GM21360 (cell line): ENCODE measurements around the gene NR1H3.

Experiments
- ATAC-seq: cut with Tn5 transposase; IDR thresholded peaks from one replicate; pipeline ENCODE4 v1.9.1; 2021; ENCODE audit warnings: mild to moderate bottlenecking, moderate library complexity; ENCODE audit not compliant: unreplicated experiment

NR1H3 gene

DNA sequence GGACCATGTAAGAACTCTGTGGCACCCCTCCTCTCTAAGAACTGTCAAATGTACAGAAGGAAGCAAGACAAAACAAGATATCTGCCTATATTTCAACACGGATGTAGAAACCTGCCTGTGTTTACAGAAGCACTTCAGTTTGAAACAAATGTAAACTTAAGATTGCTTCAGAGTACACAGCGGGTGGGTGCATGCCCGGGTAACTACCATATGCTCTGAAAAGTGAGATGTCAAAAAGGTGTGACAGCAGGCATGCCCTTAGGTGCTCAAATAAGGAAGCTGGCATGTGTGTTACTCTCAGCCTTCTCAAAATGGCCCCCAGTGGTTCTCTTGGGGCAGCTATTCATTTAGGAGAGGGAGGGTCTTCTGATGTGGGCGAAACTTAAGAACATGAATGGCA lies 14.3 kb upstream of the NR1H3 start:
- ATAC-seq, result no peak

DNA sequence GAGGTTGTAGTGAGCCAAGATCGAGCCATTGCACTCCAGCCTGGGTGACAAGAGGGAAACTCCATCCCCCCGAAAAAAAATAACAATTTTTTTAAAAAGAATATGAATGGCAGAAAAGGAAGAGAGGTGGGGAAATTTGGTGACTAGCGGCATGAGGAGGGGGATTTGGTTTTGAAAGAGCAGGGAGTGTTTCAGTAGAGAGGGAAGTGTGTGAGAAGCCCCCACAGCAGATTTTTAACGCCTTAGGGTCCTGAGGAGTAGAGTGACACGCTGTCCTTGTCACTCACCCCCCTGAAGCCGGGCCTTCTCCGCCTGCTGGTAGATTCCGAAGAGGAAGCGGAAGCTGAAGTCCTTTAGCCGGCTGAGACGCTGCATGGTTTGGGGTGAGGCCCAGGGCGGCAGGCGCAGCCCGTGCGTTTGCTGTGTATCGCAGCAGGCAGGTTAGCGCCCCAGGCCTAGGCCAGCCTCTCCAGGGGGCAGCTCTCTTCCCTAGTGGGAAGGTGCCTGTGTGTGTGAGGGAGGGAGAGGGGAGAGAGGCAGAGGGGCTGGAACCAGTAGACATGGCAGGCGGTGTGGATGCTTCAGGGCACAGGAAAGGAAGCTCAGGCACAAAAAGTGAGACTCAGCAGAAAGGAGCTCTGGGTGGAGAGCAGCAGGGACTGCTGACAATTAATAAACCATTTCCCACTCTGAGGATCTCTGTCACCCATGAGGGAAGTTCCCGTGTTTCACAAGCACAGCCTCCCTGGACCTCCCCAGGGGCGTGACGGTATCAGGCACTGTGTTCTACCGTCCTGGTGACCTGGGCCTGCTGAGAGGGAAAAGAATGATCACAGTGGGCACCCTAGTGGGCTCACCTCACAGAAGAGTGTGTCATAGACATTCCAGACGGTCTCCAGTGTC lies 13.1 kb upstream of the NR1H3 start:
- no peak for ATAC-seq

DNA sequence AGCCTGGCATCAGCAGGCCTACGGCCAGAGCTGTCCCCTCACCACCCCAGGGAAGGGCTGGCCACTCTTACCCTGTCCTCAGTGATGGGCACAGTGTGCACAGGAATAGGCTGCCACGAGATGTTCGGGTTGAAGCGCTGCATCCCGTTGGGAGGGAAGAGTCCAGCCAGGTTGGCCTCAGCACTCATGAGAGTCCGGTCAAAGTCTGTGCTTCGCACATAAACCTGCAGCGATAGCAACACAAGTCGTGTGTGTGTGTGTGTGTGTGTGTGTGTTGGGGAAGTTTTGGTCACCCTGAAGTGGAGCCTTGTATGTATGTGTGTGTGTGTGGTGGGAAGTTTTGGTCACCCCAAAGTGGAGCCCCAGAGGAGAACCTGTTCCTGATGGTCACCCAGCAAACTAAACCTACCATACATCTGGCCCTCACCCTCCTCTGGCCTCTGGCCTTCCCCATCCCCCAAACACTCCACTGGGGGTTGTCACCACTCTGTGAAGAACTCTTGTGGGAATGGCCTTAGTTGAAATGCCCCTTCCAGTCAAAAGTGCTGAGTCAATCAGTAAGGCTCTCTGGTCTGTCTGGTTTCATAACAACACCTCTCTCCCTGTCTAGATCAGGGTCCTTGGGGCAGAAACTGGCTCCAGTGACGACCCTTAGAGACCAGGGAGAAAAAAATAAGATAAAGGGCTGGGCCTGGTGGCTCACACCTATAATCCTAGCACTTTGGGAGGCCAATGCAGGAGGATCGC lies 12.0 kb upstream of the NR1H3 start:
- ATAC-seq, result no peak

DNA sequence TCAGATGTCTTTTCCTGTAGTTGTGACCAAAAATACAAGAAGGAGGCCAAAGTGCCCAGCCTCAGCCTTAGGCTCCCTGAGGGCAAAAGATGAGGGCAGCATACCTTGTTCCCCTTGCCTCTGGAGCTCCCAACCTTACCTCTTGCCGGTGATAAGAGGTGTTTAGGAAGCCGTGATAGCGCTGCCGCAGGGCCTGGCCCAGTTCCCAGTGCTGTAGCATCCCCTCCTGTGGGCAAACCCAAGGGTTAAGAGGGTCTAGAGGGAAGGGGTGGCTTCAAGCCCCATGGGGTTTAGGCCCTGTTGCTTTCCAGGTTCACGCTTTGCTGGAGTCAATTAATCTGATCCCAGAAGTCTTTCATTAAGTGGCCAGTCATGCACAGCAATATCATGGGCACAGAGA lies 10.3 kb upstream of the NR1H3 start:
- ATAC-seq, result no peak

DNA sequence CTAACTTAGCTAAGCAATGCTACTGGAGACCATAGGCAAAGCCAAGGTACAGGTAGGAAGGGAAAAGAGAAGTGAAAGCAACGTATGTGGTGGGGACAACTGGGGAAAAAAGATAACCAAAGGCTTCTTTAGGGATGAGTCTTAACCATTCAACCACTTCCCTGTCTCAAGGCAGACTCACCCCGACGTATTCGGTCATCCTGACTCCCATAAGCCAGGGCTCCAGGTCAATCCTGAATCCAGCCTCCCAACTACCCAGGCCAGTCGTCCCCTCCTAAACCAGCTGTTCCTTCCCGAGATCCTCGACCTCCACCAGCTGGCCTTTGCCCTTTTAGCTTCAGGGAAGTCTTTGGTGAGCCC lies 9.5 kb upstream of the NR1H3 start:
- ATAC-seq, result peak; percentile 18

DNA sequence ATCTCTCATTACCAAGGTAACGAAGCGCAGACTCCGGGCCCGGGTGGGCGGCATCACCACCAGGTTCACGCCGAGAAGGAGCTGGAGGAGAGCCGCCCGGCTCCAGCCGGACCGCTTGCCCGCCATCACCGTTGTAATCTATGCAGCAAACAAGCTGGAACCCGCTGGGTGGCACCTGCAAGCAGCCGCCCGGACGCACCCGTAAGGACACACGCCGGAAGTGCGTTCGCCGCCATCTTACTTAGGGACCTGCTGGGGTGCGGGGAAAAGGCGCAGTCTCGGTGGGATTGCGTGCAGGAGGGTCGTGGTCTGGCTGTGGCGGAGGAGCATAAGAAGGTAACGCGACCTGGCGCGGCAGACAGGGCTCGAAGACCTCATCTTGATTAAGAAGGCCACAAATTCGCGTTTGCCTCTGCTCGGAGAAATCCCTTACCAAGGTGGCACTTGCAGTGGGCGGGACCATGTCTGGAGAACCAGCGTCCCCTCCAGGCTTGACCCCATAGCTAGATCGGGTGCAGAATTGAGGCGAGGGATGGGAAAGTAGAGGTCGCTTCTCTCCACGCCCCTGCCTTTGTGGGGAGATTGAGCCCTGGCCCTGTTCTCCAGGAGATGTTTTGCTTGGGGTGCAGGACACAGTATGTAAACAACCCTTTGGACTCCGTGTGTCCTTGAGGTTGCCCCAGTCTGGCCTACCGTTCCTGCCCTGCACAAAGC lies 9.0 kb upstream of the NR1H3 start, which contains the start of gene ACP2:
Gene ACP2 (minus strand): TSS at position 151 of the 714 bp plus-strand sequence. CDS start 25 bp downstream, at position 126.
- peak; percentile 75 for ATAC-seq

DNA sequence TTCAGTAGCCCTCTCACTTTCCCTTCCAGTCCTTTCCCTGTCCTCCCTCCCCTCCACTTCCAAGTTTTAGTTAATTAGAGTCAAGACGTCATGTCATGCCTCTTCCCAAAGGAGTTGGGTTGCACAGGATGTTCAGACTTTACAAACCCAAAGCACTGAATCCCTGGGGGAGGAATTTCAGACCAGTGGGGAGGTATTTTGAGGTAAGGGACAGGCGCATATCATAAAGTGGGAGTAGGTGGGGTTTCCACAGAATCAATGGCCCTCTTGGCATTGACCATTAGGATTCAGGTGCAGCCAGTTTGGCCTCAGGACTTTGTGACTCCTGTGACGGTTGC lies 8.4 kb upstream of the NR1H3 start:
- no peak for ATAC-seq

DNA sequence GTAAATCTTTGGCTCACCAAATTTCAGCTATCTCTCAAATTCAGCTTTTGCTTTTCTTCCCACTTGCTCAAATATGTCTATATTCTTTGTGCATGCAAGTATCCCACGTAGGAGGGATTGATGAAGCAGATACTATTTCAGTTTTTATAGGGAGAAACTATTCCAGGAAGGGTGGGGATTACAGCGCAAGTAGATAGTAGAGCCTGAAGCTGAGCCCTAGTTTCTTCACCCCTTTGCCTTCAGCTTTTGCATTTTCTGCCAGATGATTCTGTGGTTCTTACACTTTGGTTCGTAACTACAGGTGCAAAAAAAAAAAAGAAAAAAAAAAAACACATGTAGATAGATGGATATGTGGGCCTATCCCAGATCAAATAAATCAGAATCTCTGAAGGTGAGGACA lies 6.0 kb upstream of the NR1H3 start:
- ATAC-seq, result no peak

DNA sequence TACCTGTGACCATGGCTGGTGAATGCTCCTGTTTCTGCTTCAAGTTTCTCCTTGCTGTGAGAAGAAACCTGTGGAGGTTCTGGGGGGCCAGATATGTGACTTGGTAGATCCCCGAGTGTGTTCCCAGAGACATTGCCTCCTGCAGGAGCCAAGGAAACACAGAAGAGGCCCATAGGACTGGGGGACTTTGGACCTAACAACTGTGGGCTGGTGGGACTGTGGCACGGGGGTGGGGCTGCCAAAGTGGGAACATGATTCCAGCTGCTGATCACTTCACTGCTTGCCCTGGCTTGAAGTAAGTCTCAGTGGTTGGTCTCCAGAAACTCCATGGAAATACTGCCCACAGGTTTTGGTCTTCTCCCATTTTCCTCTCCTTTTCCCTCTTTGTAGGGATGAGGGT lies 4.1 kb upstream of the NR1H3 start:
- ATAC-seq, result no peak

DNA sequence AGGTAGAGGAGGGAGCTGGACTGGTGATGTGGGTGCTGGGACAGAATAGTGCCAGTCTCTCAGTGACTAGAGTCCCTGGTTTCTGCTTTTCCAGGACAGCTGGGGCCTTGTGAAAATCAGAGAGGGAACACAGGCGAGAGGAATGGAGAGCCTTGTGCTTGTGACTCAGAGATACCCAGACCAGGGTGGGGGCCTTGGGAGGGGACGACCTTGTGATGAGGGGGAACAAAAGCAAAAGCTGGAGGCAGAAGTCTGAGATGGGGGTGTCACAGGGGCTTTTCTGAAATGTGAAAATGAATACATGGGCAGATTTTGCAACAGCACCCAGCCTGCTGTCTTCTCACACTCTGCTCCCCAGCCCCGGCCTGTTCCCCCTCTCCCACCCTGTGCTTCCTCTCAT lies 3.4 kb upstream of the NR1H3 start:
- no peak for ATAC-seq

DNA sequence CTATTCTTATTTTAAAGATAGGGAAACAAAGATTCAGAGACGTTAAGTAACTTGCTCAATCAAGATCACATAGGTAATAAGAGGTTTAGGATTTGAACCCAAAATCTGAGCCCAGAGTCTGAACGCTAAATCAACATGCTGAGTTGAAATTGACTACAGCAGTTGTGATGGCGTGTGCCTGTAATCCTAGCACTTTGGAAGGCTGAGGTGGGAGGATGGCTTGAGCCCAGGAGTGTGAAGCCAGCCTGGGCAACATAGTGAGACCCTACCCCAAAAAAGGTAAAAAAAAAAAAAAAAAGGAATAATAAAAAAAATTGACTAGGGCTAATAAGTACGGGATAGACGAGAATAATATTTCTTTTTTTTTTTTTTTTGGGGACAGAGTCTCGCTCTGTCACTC lies 1.4 kb upstream of the NR1H3 start:
- no peak for ATAC-seq

DNA sequence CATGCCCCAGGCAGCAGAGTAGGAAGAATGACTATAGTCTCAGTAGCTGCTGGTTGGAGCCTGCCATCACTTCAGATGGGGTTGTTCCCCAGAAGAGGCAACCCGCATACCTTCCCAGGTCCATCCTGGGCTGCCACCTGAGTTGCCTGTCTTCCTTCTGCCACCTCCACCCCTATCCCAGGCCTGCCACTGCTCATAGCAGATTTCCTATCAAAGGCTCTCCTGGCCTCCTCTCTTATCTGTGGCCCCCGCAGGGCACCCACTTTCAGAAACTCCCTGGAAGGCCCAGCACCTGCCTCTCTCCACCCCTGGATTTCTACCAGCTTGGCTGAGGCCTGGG lies 649 bp upstream of the NR1H3 start:
- no peak for ATAC-seq

DNA sequence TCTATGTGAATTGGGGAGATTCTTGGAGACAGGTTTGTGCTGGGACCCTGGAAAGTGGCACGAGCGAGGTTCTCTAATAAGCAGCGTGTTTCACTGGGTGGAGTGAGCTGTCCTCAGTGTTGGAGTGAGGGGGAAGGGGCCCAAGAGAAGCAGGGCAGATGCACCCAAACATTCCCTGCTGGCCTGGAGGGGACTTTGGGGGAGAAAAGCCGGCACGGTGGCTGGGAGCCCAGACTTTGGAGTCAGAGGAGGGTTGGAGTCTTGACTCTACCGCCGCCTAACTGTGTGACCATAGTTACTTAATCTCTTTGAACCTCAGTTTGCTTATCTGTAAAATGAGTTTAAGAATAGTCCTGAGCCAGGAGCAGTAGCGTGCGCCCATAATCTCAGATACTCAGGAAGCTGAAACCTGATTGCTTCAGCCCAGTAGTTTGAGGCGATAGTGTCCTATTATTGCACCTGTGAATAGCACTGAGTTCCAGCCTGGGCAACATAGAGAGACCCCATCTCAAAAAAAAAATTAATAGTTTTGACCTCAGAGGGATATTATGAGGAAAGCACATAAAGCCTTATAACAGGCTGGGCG lies 614 bp downstream of the NR1H3 start:
- ATAC-seq, result no peak

DNA sequence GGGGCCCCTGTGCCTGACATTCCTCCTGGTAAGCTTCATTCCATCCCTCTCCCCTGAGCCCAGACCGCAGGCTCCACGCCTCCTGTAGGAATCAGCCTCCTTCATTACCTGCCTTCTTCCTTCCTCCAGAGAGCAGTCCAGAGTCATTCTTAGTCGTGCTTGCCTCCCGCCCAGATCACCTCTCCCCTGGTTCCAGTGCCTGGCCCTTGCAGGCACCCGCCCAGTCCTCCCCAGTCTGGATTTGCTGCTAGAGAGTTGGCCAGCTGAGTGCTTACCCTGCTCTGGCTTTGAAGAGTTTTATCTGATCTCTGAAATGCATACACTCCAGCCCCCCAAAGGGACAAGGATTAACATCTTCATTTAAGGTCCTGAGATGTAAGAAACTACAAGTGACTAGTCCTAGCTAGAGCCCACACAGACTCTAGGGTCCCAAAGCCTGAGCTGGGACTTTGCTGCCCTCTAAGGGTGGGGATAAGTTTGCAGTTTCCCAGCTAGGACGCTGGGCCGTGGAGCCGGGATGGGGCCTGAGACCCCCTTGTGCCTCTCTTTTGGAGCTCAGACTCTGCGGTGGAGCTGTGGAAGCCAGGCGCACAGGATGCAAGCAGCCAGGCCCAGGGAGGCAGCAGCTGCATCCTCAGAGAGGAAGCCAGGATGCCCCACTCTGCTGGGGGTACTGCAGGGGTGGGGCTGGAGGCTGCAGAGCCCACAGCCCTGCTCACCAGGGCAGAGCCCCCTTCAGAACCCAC lies 1.6 kb downstream of the NR1H3 start:
- ATAC-seq, result no peak

DNA sequence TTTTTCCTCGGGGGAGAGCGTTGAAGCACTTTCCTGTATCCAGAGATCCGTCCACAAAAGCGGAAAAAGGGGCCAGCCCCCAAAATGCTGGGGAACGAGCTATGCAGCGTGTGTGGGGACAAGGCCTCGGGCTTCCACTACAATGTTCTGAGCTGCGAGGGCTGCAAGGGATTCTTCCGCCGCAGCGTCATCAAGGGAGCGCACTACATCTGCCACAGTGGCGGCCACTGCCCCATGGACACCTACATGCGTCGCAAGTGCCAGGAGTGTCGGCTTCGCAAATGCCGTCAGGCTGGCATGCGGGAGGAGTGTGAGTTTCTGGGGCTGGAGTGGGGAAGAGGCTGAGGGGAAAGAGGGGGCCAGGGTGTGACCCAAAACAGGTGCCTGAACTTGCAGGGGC lies 2.6 kb downstream of the NR1H3 start:
- no peak for ATAC-seq

DNA sequence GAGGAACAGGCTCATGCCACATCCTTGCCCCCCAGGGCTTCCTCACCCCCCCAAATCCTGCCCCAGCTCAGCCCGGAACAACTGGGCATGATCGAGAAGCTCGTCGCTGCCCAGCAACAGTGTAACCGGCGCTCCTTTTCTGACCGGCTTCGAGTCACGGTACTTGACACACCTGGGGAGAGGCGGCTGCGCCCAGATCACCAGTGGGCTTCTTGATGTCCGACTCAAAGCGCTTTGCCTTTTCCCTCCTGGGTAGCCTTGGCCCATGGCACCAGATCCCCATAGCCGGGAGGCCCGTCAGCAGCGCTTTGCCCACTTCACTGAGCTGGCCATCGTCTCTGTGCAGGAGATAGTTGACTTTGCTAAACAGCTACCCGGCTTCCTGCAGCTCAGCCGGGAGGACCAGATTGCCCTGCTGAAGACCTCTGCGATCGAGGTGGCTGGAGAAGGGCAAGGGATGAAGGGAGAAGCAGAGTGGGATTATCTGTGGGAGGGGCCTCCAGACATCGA lies 3.5 kb downstream of the NR1H3 start:
- no peak for ATAC-seq

DNA sequence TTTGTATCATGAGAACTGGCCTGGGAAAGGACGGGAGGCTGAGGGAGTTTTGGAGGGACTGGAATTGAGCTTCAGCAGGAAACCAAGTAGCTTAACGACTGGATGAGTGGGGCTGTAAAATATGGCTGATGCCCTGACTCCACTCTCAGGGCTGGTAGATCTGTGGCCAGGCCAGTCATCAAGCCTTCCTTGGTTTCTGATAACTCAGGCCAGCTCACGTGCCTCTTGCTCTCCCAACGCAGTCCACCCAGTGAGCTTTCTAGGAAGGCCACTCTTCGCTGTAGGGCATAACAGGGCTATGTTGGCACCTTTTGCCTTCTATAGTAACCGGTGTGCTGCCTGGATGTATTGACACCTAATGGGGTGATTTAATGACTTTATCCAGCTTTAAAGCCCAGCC lies 6.3 kb downstream of the NR1H3 start:
- no peak for ATAC-seq

DNA sequence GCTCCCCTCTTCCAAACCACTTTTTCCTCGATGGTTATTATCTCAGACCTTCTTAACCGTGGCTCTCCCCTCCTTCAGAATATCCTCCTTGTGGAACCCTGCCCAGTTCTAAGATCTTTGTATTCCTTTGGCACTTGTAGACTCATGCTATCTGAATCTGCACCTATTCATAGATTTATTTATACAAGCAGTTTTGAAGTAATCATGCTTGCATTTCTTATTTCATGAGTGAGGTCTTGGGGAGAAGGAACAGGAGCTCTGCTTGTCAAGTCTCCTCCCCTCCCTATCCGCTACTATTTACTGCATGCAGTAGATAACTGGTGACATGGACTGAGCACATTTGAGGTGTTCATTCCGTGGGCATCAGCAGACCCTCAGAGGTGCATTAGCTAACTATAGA lies 6.7 kb downstream of the NR1H3 start:
- ATAC-seq, result no peak

DNA sequence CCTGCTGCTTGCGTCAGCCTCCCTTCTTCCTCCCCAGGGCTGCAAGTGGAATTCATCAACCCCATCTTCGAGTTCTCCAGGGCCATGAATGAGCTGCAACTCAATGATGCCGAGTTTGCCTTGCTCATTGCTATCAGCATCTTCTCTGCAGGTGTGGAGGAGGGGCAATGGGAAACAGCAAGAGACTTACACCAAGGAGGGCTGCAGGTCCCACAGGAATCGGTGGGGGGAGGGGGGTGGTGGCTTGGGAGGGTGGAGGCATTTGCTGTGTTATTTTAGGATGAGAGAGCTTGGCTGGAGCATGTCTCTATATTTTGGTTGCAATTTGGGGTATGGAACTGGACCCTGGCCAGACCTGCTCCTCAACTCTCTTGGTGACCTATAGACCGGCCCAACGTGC lies 10.1 kb downstream of the NR1H3 start:
- ATAC-seq, result no peak

DNA sequence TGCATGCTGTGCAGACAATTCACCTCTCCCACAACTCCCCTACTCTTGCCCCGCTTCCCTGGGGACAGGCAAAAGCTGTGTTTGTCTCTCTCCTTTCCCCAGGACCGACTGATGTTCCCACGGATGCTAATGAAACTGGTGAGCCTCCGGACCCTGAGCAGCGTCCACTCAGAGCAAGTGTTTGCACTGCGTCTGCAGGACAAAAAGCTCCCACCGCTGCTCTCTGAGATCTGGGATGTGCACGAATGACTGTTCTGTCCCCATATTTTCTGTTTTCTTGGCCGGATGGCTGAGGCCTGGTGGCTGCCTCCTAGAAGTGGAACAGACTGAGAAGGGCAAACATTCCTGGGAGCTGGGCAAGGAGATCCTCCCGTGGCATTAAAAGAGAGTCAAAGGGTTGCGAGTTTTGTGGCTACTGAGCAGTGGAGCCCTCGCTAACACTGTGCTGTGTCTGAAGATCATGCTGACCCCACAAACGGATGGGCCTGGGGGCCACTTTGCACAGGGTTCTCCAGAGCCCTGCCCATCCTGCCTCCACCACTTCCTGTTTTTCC lies 10.7 kb downstream of the NR1H3 start:
- ATAC-seq, result no peak
